HG03095 (cell line): ENCODE measurements around the gene CHST11.

Source experiments
- ATAC-seq: cut with Tn5 transposase; IDR thresholded peaks from one replicate; pipeline ENCODE4 v1.9.1; 2021; ENCODE audit warnings: moderate library complexity; ENCODE audit not compliant: unreplicated experiment

Gene CHST11

DNA sequence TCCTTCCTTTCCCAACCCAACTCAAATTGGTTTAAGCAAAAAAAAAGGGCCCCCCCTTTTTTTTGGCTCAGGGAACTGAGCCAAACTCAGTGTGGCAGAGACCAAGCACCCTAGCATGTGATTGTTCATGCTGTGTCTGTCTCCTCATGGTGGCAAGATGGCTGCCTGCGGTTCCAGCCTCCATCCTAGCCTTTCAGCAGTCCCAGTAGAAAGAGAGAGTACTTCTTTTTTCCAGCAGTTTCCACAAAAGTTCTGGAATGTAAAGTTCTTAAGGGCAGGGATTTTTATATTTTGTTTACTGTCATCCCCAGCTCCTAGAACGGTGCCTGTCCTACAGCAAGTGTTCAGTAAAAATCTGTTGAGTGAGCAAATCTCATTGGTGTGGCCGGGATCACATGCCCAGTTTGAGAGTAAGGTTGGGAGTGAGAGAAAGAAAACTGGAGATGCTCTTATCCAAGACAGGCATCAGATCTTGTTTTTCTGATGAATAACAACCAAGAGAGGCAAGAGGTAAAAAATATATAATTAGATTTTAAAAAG, 22.4 kb downstream of the CHST11 start:
- ATAC-seq, result no peak

DNA sequence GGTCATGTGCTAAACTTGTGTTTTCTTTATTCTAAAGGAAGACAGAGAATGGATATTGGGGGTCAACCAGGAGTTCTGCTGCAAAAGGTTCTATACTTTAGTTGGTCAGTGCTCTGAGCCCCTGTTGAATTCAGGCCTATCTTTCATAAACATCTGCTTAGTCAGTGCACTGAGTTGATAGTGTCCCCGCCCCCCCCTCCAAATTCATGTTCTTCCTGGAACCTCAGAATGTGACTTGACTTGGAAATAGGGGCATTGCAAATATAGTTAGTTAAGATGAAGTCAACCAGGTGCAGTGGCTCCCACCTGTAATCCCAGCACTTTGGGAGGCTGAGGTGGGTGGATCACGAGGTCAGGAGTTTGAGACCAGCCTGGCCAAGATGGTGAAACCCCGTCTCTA, 23.3 kb downstream of the CHST11 start:
- no peak for ATAC-seq

DNA sequence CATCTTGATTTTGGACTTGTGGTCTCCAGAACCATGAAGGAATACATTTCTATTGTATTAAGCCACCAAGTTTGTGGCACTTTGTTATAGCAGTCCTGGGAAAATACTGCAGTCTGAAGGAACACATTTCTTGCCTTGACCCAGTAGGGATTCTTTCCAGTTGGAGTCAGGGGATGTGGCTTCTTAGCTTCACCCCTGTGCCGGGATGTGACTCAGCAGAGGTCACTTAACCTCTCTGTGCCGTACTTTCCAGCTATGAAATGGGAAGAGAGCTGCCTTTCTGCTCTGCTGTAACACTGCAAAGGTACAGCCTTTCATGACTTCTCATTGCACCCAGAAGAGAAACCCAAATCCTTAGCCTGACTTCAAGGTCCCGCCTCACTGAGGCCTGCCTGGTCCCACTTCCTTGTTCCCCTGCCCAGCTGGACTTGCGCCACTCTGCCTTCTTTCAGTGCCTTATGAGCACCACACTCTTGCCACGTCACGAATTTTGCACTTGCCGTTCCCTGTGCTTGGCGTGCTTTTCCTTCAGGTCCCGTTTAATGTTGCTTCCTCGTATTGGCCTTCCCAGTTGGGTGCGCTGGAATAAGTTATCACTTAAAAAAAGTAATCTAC, 24.2 kb downstream of the CHST11 start:
- no peak for ATAC-seq

DNA sequence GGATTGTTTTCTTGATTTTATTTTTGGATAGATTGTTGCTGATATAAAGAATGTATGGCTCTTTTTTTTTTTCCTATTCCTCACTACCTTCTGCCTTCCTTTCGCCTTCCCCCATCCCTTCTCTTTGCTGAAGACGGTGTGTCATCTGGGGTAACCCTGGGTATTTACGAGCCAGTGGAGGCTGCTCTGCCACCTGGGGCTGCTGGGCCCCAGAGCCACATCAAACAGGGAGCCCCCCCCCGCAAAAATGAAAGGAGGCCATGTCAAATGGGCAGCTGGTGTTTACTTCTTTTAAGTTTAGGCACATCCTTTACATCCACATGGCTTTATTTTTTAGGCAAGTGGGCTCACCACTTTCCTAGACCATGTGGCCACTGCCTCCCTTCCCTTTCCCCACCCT, 25.4 kb downstream of the CHST11 start:
- ATAC-seq, result no peak

DNA sequence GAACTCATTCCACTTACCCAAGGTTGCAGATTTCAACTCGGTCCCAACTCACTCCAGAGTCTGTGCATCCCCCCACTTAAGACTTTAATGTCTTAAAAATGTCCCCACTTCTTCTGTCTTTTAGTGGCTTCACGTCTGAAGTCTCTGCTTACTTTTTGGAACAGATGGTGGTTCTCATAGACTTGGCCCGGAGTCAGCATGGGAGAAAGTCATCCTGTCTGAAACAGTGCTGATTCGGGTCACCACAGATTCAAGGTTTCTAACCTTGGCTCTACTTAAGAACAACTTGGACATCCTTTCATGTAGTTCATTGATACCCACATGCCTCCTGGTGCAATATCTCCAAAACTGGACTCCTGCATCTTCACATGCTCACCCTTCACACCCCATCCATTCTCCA, 26.0 kb downstream of the CHST11 start:
- ATAC-seq, result no peak

DNA sequence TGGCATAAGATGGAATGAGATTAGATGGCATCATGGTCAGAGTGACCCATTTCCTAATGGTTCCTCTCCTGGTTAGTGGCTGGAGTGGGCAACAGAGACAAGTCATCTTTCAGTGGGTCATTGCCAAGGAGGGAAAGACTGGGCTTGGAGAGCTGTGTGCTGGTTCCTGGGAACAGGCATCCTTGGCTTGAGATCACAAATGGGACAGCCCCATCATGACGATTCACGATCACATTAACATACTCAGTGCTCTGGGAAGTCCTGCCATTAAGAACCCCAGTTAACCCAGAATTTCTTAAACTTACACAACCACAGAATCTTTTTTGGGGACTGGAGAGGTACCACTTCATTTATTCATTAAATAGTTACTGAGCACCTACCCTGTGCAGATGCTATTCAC, 27.3 kb downstream of the CHST11 start:
- no peak for ATAC-seq

DNA sequence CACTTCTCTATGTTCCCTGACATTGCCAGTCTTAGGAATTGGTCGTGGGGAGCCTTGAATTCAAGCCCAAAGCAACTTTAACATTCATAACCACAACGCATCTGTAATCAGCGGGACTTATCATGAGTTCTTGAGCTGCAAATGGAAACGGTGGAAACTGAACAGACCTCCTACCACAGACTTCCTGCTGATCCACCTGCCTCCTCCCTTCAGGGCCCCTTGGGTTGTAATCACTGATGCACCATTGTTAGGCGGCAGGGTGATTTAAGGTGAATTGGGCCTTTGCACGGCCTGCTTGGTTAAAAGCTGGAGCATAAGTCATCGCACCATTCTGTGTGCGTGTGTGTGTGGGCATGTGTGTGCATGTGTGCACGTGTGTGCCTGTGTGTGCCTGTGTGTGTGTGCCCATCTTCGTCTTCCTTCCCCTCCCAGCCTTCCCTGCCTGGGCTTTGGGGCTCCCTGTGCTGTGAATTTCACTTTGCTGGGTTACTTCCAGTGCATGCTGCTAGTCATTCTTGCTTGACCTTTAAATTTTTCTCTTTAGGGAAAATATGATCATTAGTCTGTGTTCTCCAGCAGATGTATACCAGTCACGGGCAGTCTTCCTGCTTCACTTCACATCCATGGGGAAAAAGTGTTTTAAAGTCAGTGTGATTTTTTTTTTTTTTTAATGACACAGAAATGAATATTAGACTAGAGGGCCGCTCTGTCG, 29.1 kb downstream of the CHST11 start:
- ATAC-seq, result no peak

DNA sequence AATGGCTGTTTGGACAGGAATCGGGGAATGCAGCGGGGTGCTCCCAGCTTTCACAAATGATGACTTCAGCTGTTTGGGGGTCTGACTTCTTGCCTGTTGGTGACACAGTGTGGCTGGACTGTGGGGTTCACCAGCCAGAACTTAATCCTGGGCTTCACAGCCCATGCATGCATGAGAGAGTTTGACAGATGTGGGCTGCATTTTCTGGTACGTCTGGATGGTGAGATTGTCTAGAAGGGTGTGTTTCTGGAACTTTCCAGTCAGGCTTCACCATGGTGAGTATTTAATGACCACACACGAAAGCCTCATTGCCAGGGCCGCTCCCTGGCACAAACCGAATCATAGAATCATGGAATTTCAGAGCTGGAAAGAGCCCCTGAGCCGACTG, 29.6 kb downstream of the CHST11 start:
- no peak for ATAC-seq

DNA sequence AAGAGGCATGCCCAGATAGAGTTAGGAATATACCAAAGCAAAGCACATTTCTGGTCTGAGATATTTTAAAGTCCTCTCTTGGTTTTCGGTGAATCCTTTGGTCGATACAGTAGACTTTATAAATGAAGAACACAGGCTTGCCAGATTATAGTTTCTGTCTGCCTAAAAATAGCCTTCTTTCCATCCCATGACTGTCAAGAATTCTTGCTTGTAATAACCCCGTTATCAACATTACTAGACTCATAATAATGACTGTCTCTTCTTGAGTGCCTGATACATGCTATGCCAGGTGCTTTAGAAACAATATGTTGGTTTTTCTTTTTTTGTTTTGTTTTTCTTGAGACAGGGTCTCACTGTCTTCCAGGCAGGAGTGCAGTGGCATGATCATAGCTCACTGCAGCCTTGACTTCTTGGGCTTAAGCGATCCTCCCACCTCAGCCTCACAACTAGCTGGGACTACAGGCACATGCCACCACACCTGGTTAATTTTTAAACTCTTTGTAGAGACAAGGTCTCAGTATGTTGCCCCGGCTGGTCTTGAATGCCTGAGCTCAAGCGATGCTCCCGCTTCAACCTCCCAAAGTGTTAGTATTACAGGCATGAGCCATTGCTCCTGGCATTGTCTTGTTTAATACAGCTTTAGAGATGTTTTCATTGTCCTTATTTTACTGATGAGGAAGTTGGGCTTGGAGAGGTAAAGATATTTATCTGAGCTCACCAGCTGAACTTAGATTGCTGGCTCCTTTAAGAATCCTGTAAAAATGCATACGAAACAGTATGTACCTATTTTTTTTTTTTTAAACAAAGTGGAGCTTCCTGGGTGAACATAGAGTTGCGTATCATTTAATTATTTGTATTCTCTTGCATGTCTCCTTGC, 30.4 kb downstream of the CHST11 start:
- no peak for ATAC-seq

DNA sequence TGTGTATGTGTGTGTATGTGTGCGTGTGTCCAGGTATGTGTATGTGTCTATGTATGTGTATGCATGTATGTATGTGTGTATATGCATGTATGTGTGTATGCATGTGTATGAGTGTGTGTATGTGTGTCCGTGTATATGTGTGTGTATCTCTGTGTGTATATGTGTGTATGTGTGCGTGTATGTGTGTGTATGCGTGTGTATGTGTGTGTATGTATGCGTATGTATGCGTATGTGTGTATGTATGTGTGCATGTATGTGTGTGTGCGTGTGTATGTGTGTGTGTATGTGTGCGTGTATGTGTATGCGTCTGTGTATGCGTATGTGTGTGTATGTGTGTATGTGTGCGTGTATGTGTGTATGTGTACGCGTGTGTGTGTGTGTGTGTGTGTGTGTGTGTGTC, 31.6 kb downstream of the CHST11 start:
- ATAC-seq, result no peak

DNA sequence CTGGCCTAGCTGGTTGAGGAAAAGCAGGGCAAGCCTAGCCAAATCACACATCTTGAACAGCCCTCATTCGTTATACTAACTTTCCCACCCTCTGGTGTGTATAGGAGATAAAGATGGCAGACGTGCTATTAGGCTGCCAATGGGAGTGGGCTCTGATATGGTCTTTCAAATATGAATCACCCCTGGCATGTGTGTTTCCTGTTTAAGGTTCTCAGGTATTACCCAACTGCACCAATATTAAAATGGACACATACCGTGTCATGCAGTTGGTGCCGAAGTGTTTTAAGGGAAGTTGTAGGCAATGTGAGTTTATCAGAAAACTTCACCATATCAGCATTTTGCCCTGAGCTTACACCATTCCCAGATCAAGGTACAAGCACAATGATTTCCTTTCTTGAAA, 33.4 kb downstream of the CHST11 start:
- ATAC-seq, result no peak

DNA sequence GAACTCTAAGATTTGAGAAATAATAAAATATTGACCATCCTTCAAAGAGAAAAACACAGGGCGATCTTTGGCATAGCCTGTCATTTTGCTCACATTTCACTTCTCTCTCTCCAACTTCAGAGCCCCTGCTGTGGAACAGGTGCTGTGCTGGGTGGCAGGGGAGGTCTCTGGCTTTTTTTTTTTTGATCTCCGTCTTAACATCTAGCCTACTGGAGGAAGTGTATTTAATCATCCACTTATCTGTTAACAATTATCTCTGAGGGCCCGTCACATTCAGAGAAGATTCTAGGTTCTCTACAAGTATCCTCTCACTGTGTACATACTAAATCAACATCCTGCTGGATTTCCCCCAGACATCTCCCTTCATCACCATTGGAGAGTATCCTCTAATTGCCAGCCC, 34.1 kb downstream of the CHST11 start:
- no peak for ATAC-seq

DNA sequence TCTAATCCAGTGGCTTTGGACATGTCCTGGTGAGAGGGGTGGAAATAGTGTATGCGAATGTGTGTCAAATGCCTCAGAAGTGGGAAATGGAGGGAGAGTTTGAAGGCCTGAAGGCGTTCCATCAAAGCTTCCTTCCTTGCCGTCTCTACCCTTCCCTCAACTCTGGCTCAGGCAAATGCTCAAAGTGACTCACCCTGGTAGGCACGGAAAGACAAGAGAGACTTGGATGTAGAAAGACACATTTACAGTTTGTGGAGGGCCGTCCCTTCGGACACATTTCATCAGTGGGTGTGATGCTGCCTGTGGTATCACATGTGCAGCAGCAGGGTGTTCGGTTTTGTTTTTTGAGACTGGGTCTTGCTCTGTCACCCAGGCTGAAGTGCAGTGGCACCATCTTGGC, 36.7 kb downstream of the CHST11 start:
- no peak for ATAC-seq

DNA sequence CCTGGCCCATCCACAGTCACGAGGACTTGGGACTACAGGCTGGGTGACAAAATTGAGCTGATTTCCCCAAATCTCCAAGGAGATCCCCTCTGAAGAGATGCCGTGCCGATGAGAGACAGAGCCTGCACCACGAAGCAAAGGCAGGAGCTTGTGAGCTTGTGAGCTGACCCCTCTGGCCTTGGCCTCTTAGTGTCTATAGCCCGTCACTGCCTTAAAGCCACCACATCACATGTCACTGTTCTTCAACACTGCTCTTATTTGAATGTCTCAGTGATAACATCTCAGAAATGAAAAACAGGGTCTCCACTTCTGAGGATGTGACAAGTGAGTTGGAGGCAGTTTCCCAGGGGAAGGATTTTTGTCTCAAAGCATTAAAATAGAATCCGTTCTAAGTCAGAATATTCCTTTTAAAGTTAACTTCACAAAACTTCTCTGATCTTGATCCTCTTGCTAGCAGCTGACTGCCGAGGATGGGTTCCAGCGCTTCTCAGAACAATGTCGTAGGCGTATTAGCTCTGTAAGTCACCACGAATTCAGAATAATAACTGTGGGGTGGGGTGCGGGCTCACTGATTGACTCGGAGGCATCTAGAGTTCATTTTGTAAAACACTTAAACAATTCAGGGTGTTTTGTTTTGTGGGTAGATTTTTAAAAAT, 37.5 kb downstream of the CHST11 start:
- ATAC-seq, result no peak

DNA sequence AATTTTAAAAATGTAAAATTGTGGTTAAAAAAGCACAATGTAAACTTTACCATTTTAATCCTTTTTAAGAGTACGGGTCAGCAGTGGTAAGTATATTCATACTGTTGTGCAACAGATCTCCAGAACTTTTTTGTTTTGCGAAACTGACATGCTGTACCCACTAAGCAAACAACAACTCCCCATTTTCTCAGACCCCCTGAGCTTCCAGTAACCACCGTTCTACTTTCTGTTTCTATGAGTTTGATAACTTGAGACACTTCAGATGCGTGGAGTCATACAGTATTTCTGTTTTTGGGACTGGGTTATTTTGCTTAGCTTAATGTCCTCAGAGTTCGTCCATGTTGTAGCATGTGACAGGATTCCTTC, 38.0 kb downstream of the CHST11 start:
- no peak for ATAC-seq

DNA sequence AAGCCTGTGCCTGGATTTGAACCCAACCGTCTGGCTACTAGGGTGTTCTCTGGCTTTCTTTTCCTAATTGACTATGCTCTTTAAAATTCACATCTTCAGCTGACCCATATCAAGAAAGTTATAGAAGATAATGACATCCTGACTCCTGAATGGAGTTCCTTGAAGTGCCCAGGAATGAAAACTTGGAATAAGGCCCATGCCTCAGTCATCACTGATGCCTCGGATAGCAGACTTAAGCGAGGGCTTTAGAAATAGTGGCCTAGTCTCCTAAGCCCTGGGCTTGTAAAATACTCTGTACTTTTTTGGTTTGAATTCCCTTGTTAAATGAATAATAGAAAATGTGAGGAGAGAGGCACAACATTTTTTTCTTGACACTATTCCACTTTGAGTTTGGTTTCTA, 39.0 kb downstream of the CHST11 start:
- ATAC-seq, result no peak

DNA sequence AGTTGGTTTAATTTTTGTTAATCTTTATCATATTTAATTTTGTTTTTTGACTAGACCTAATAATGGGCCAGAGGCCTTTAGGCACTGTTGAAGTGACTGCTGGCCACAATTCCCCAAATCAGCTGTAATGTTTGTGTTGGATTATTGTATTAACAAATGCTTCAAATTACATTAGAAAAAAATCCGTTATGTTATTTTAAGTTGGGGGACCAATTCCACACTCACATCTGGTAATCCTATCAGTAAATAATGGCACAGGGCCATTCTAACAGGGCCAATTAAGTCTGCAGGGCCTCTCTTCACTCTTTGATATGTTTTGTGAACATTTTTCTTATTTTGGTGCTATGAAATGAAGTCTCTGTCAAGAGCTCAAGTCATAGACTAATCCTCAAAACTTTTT, 39.6 kb downstream of the CHST11 start:
- no peak for ATAC-seq

DNA sequence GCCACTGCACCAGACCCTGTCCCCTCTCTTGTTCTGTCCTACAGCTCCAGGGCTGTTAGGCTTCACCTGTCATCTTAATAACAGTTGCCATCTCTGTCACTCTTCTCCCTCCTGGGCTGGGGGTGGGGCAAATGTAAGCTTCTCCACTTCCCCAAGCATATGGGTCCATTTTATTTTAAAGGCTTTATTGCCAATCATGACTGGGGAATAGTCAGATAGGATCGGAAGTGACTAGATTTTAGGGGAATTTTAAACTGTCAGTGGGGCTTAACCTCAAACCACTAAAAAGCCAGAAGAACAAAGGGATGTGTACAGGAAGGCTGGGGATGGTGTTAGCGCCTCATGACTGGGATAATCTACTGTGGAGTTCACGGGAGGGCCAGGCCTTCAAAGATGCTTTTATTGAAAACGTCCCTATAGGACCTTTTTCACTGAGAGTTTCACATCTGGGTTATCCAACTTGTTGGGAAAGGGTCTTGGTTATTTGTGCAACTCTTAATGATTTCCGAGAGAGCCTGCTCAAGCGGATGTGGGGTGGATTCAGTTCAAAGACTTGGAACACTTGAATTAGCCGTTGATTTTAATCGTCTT, 41.6 kb downstream of the CHST11 start:
- ATAC-seq, result no peak

DNA sequence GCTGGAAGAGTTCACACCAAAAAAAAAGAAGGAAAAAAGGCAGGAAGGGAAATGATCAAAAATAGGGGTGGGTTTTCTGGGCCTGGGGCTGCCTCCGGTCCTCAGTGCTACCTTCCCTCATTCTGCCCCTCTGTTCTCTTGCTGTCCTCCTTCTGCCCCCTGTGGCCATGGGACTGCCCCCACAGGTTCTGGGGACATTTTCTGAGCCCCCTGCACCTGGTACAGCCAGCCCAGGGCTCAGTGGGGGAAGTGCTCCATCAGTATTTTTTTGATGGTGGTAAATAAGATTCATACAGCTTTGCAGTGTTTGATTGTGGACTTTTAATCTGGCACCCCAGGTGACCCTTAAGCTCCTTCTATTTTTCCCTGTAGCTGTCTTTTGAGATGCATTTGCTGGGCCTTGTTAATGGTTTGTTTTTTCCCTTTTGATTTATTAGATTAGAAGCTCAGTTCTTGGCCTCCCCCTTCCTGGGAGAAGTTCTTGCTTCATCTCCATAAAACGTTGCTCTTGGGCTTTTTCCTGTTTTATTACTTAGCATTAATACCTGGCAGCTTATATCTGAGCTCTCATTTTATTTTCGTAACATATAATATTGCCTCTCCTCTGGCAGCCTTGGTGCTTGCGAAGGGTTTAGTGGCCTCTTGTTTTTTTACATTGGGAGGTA, 43.1 kb downstream of the CHST11 start:
- ATAC-seq, result no peak

DNA sequence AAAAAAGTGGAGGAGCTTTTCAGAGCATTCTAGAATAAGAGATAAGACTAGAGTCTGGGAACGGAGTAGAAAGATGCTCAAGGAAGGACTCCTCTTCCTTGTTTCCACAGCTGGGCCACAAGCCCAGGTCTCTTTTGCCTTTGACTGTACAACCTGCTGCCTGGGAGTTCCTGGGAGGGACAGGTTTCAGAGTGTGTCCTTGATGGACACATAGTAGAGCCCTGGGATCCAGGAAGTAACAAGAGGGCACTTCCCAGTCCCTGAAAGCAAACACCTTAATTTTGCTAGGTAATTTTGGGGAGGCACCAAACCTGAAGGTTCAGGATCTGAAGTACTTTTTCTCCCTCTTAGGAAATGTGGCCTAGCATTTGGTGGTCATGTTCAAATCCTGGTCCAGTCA, 44.4 kb downstream of the CHST11 start:
- ATAC-seq, result no peak
